Fibroblast of lung (primary cell): ENCODE data around the gene TBL2.

Experiments used
- EZH2 ChIP-seq: IDR thresholded peaks from 2 replicates; pipeline ENCODE4 v1.5.1; 2012; ENCODE audit warnings: low read length, control low read depth, mild to moderate bottlenecking; ENCODE audit errors: missing control alignments
- TF ChIP-seq, protein P1 (sequence below), 2 donors: IDR thresholded peaks in 1 of 2; conservative IDR thresholded peaks in 1 of 2; 1 replicate in 1 of 2; 2 replicates in 1 of 2; pipeline ENCODE4 v1.5.1; 2011 to 2012; ENCODE audit warnings: low read length in 2 of 2, control low read depth in 1 of 2, inconsistent platforms in 1 of 2, low read depth in 1 of 2, mild to moderate bottlenecking in 1 of 2

DNA sequence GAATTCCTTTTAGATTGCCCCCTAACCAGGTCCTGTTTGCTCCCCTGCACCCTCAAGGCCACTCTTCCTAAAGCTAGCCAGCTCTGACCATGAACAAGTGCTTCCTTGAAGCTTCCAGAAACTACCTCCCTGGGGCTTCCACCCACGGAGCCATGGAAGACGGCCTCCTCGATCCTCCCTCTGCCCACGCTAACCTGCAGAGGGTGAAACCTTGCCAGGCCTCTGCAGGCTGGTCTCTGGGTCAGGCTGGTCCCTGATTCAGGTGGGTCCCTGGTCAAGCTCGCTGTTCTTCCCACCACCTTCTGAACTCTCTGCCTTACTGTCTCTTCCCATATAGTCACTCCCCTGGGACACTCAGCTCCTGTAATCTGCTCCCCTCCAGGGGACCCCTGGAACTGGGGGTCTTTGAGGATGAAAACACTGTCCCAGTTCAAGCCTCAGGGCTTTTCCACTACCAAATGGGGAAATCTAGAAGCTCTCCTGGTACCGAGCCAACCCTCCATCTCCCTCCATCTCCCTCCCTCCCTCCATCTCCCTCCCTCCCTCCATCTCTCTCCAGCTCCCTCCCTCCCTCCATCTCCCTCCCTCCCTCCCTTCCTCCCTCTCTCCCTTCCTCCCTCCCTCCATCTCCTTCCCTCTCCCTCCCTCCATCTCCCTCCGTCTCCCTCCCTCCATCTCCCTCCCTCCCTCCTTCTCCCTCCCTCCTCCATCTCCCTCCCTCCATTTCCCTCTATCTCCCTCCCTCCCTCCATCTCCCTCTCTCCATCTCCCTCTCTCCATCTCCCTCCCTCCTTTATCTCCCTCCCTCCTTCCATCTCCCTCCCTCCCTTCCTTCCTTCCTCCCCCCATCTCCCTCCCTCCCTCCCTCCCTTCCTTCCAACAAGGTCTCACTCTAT is 43.0 kb upstream of the TBL2 start:
- TF ChIP-seq, protein P1, sequence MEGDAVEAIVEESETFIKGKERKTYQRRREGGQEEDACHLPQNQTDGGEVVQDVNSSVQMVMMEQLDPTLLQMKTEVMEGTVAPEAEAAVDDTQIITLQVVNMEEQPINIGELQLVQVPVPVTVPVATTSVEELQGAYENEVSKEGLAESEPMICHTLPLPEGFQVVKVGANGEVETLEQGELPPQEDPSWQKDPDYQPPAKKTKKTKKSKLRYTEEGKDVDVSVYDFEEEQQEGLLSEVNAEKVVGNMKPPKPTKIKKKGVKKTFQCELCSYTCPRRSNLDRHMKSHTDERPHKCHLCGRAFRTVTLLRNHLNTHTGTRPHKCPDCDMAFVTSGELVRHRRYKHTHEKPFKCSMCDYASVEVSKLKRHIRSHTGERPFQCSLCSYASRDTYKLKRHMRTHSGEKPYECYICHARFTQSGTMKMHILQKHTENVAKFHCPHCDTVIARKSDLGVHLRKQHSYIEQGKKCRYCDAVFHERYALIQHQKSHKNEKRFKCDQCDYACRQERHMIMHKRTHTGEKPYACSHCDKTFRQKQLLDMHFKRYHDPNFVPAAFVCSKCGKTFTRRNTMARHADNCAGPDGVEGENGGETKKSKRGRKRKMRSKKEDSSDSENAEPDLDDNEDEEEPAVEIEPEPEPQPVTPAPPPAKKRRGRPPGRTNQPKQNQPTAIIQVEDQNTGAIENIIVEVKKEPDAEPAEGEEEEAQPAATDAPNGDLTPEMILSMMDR (conservative IDR thresholded peaks at IDR 0.05 in 1 of 2, IDR thresholded peaks at IDR 0.05 in 1 of 2; ENCODE audit: low read depth in 1 of 2, low read length in 2 of 2): no peak
- TF ChIP-seq EZH2: no peak
